ENCODE measurements around the gene TNNI2.

Gene TNNI2

DNA sequence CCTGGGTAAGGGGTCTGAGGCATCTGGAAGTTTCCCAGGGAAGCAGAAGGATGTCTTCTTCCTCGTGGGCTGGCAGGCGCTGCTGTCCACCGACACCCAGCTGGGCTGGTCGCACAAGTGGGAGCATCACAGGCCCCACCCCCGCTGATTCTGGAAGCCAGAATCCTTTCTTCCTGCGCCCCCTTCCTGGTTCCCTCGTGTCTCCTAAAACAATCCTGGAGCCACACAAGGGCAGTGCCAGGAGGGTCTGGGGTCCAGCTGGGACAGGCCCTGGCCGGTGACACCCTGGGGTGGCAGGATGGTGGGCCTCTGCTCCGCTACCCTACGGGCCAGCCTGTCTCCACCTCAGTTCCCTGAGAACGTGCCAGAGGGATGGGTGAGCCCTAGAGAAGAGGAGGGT, 18.3 kb downstream of the TNNI2 start:
- no peak overlapping the region for H3K27ac ChIP-seq
- TF ChIP-seq, protein P1, sequence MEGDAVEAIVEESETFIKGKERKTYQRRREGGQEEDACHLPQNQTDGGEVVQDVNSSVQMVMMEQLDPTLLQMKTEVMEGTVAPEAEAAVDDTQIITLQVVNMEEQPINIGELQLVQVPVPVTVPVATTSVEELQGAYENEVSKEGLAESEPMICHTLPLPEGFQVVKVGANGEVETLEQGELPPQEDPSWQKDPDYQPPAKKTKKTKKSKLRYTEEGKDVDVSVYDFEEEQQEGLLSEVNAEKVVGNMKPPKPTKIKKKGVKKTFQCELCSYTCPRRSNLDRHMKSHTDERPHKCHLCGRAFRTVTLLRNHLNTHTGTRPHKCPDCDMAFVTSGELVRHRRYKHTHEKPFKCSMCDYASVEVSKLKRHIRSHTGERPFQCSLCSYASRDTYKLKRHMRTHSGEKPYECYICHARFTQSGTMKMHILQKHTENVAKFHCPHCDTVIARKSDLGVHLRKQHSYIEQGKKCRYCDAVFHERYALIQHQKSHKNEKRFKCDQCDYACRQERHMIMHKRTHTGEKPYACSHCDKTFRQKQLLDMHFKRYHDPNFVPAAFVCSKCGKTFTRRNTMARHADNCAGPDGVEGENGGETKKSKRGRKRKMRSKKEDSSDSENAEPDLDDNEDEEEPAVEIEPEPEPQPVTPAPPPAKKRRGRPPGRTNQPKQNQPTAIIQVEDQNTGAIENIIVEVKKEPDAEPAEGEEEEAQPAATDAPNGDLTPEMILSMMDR (conservative IDR thresholded peaks at IDR 0.05) = no peak
- no peak for TF ChIP-seq ZFX (IDR thresholded peaks at IDR 0.05)

DNA sequence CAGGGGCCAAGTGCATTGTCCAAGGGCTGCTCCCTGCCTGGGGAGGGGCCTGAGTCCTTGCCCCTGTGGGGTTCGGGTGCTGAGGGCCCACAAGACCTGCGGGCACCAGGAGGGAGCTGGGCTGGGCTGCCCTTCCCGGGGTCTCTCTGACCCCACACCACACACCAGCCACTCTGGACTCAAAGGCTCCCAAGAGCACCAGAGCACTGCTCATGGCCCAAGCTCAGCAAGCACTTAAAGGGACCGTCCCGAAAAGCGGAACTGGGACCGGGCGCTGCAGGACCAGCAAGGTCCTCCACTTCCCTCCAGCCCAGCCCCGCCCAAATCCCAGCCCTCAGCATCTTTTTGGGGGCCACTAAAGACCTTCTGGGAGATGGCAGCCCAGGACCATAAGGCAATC, 19.4 kb downstream of the TNNI2 start:
- TF ChIP-seq, protein P1 (conservative IDR thresholded peaks at IDR 0.05) = no peak
- no peak for TF ChIP-seq ZFX (IDR thresholded peaks at IDR 0.05)
- H3K27ac ChIP-seq = no peak overlapping the region

DNA sequence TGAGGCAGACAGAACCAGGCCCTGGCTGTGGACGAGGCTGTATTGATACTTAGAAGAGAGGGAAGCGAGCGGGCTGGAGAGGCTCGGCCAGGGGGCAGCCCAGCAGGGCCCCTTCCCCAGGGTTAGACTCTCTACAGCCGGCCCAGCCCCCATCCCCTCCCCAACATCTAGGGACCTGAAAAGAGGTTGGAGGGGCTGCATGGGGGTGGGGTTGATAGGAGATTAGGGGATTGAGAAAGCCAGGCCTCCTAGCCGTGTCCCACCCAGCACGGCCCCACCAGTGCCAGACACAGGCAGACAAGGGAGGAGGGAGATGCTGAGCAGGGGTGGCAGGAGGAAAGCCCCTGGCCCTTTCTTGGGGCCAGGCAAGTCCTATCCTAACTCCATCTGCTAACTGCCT, 19.8 kb downstream of the TNNI2 start:
- no peak overlapping the region for H3K27ac ChIP-seq
- TF ChIP-seq ZFX (IDR thresholded peaks at IDR 0.05) = no peak

DNA sequence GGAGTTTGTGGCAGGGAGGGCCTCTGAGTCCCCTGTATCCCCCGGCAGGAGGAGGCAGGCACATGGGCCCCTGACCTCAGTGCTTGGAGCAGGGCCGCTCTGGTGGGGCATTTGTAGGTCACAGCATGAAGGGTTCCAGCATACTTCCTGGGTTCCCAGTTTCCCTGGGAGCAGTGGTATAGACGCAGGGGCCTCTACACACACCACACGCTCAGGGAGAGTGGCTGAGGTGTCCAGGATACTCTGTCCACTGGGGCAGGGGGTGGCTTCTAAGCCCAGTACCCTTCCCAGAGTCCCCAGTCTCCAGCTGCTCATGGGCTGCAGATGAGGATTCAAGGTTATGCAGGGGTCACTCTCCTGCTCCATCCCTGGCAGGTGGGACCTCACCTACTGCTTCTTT, 20.2 kb downstream of the TNNI2 start:
- H3K27ac ChIP-seq = no peak overlapping the region
- no peak for TF ChIP-seq ZFX (IDR thresholded peaks at IDR 0.05)
- TF ChIP-seq, protein P1 (conservative IDR thresholded peaks at IDR 0.05) = no peak

DNA sequence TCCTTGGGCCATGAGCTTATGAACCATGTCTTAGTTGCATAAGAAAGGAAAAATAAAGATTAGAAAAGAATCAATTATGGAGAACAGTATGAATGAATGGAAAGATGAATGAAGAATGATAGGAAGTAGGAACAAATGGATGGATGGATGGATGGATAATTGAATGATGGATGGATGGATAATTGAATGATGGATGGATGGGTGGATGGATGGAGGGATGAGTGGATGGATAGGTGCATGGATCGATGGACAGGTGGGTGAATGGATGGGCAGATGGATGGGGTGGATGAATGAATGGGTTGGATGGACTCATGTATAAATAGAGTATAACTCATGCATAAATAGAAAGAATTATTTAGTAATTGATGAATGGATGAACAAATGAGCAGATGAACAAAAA, 21.3 kb downstream of the TNNI2 start:
- no peak for TF ChIP-seq ZFX (IDR thresholded peaks at IDR 0.05)
- TF ChIP-seq, protein P1 (conservative IDR thresholded peaks at IDR 0.05) = no peak
- H3K27ac ChIP-seq = no peak overlapping the region

DNA sequence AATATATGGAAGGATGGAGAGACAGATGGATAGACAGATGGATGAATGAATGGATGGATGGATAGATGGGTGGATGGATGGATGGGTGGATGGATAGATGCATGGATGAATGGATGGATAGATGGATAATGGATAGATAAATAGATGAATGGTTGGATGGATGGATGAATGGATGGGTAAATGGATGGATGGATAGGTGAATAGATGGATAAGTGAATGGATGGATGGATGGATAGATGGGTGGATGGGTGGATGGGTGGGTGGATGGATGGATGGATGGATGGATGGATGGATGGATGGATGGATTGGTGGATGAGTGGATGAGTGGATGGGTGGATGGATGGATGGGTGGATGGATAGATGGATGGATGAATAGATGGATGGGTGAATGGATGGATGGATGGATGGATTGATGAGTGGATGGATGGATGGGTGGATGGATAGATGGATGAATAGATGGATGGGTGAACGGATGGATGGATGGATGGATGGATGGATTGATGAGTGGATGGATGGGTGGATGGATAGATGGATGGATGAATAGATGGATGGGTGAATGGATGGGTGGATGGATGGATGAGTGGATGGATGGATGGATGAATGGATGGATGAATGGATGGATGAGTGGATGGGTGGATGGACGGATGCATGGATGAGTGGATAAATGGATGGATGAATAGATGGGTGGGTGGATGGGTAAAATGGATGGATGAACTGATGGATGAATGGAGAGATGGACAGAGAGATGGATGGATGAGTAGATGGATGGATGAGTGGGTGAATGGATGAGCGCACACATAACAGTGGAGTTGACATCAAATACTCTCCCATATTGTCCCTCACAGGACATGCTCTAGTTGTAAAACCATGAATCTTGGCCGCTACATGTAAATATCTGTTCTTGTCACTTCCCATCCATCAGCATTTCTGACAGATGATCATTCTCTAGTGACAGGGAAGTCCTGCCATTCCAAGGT, 22.9 kb downstream of the TNNI2 start:
- TF ChIP-seq, protein P1 (conservative IDR thresholded peaks at IDR 0.05) = no peak
- TF ChIP-seq ZFX (IDR thresholded peaks at IDR 0.05) = no peak
- H3K27ac ChIP-seq = no peak overlapping the region

DNA sequence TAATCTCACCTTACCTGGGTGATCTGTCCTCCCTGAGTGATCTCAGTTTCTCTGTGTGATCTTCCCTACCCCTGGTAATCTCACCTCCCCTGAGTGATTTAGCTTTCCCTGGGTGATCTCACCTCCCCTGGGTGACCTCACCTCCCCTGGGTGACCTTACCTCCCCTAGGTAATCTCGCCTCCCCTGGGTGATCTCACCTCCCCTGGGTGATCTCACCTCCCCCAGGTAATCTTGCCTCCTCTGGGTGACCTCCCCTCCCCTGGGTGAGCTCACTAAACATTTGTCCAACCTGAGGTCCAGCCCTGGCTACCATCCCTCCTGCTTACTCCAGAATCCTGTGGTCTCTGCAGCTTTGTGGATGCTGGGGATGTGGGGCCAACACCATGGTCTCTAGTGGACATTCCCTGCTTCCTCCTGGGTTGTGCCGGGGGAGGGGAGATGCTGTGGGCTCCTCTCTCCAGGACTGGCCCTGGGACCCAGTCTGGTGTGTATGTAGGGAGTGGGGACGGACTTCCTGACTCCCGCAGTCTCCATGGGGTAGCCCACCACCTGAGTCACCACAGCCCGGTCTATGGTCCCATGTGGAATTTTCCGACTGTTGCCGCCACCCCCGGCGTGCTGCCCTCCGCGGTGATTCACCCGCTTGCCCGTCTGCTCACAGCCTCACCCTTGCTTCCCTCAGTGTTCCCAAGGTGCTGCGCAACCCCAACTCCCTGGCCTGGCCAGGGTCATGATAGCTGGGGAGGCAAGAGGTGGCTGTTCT, 24.0 kb downstream of the TNNI2 start:
- no peak overlapping the region for H3K27ac ChIP-seq
- TF ChIP-seq, protein P1 (conservative IDR thresholded peaks at IDR 0.05) = no peak
- TF ChIP-seq ZFX (IDR thresholded peaks at IDR 0.05) = no peak

All from C4-2B (cell line).